IMR-90 (cell line): ENCODE data around the gene SH3GL2. TPM values are rescaled to one million over a fixed set of nuclear protein-coding genes. Genes with fewer than 3 reads are reported as not detected.
A peak's percentile ranks its signal among the peaks of the same experiment; 100 is the strongest.

Experiments
- ATAC-seq: fragments of 200-7000 bp; cut with Tn5 transposase; 2 replicates; pipeline ENCODE4 v1.9.1; 2020; ENCODE audit warnings: low read depth, mild to moderate bottlenecking, moderate library complexity
- BruUV-seq: library from RNA; stranded (reverse); fragments of 400-500 nt; replicated peaks from 2 replicates; lab custom pipeline; 2021; lab: Mats Ljungman, UMichigan
- CTCF ChIA-PET: fragments of 300-600 bp; formaldehyde crosslinking; extraction: SDS; loops from one replicate; lab custom pipeline; 2021; ENCODE audit warnings: antibody characterized with exemption; lab: Yijun Ruan, JAX
- POLR2A ChIA-PET: fragments of 300-600 bp; sonication (Branson Sonifier 250); formaldehyde crosslinking; loops from one replicate; lab custom pipeline; 2022; ENCODE audit warnings: antibody characterized with exemption; ENCODE audit not compliant: unreplicated experiment; lab: Charles Lee
- DNase-seq: peaks from one replicate; pipeline ENCODE4 v3.0.0; 2013
- H2AFZ ChIP-seq: replicated peaks from 2 replicates; pipeline ENCODE3; 2013; ENCODE audit warnings: low read length, mild to moderate bottlenecking; ENCODE audit not compliant: poor library complexity
- H2AK5ac ChIP-seq: 2 replicates; pipeline ENCODE4 v1.6.1; 2013; ENCODE audit warnings: low read depth, low read length, inconsistent platforms
- H2AK9ac ChIP-seq: replicated peaks from 2 replicates; pipeline ENCODE3; 2013; ENCODE audit warnings: mild to moderate bottlenecking, low read depth, low read length, moderate library complexity; ENCODE audit not compliant: poor library complexity
- H2BK120ac ChIP-seq: 2 replicates; pipeline ENCODE4 v1.6.1; 2013; ENCODE audit warnings: low read depth, low read length, inconsistent platforms
- H2BK15ac ChIP-seq: 3 replicates; pipeline ENCODE4 v1.6.1; 2013; ENCODE audit warnings: low read depth, low read length, inconsistent platforms
- H2BK20ac ChIP-seq: 2 replicates; pipeline ENCODE4 v1.6.1; 2013; ENCODE audit warnings: low read depth, mild to moderate bottlenecking, inconsistent platforms, low read length, moderate library complexity
- H2BK5ac ChIP-seq: 2 replicates; pipeline ENCODE4 v1.6.1; 2013; ENCODE audit warnings: mild to moderate bottlenecking, low read depth, low read length, inconsistent platforms; ENCODE audit not compliant: poor library complexity, severe bottlenecking
- H3K14ac ChIP-seq: replicated peaks from 2 replicates; pipeline ENCODE4 v1.6.1; 2013; ENCODE audit warnings: low read depth, low read length, inconsistent platforms
- H3K18ac ChIP-seq: 2 replicates; pipeline ENCODE4 v1.6.1; 2013; ENCODE audit warnings: low read depth, low read length, control low read depth
- H3K23ac ChIP-seq: 2 replicates; pipeline ENCODE4 v1.6.1; 2013; ENCODE audit warnings: low read depth, low read length, inconsistent platforms
- H3K27ac ChIP-seq: 2 replicates; pipeline ENCODE4 v1.5.1; 2013; ENCODE audit warnings: mild to moderate bottlenecking, control low read depth, low read length; ENCODE audit not compliant: insufficient read depth
- H3K27me3 ChIP-seq: 2 replicates; pipeline ENCODE4 v1.6.1; 2013; ENCODE audit warnings: low read length; ENCODE audit not compliant: control insufficient read depth, insufficient read depth
- H3K36me3 ChIP-seq: 2 replicates; pipeline ENCODE4 v1.6.1; 2013; ENCODE audit warnings: low read length, mixed read lengths; ENCODE audit not compliant: control insufficient read depth, insufficient read depth
- H3K4ac ChIP-seq: 2 replicates; pipeline ENCODE4 v1.6.1; 2013; ENCODE audit warnings: low read depth, low read length, inconsistent platforms
- H3K4me1 ChIP-seq: 2 replicates; pipeline ENCODE4 v1.6.1; 2013; ENCODE audit warnings: low read length, mixed read lengths; ENCODE audit not compliant: control insufficient read depth, insufficient read depth
- H3K4me2 ChIP-seq: 2 replicates; pipeline ENCODE4 v1.6.1; 2013; ENCODE audit warnings: low read depth, mild to moderate bottlenecking, control low read depth, low read length, moderate library complexity
- H3K4me3 ChIP-seq: 2 replicates; pipeline ENCODE4 v1.5.1; 2013; ENCODE audit warnings: low read depth, mild to moderate bottlenecking, control low read depth, low read length, moderate library complexity; ENCODE audit not compliant: insufficient read depth
- H3K56ac ChIP-seq: 2 replicates; pipeline ENCODE4 v1.6.1; 2013; ENCODE audit warnings: low read length, inconsistent platforms; ENCODE audit not compliant: insufficient read depth; ENCODE audit errors: extremely low read depth
- H3K79me1 ChIP-seq, 2 experiments: 2 replicates each; pipeline ENCODE4 v1.6.1; 2013; ENCODE audit warnings: low read length in 2 of 2, inconsistent platforms in 1 of 2, low read depth in 1 of 2
- H3K9ac ChIP-seq: 2 replicates; pipeline ENCODE4 v1.6.1; 2013; ENCODE audit warnings: low read depth, low read length, control low read depth
- H3K9me1 ChIP-seq: 2 replicates; pipeline ENCODE4 v1.6.1; 2013; ENCODE audit warnings: low read length, inconsistent platforms; ENCODE audit not compliant: insufficient read depth
- H3K9me3 ChIP-seq: 2 replicates; pipeline ENCODE4 v1.6.1; 2013; ENCODE audit warnings: low read length; ENCODE audit not compliant: control insufficient read depth, insufficient read depth
- H4K20me1 ChIP-seq: 2 replicates; pipeline ENCODE4 v1.6.1; 2013; ENCODE audit warnings: low read length, inconsistent platforms; ENCODE audit not compliant: insufficient read depth
- H4K5ac ChIP-seq: 2 replicates; pipeline ENCODE4 v1.6.1; 2013; ENCODE audit warnings: mild to moderate bottlenecking, low read depth, low read length, control low read depth
- H4K8ac ChIP-seq, 2 experiments: 2 replicates each; pipeline ENCODE4 v1.6.1; 2013; ENCODE audit warnings: low read depth in 2 of 2, low read length in 2 of 2, control low read depth in 1 of 2, inconsistent platforms in 1 of 2
- H4K91ac ChIP-seq: 2 replicates; pipeline ENCODE4 v1.6.1; 2013; ENCODE audit warnings: low read depth, low read length, inconsistent platforms; ENCODE audit not compliant: insufficient read depth
- BHLHE40 ChIP-seq: fragments of 150-350 bp; IDR thresholded peaks from 2 replicates; pipeline ENCODE4 v1.6.1; 2016; ENCODE audit warnings: mild to moderate bottlenecking, low read depth, low read length
- CEBPB ChIP-seq: IDR thresholded peaks from 2 replicates; pipeline ENCODE4 v1.6.1; 2012; ENCODE audit warnings: low read depth, low read length, improper control_type of control experiment
- CHD1 ChIP-seq: IDR thresholded peaks from 2 replicates; pipeline ENCODE4 v1.6.1; 2012; ENCODE audit warnings: low read depth, low read length, improper control_type of control experiment
- CTCF ChIP-seq: conservative IDR thresholded peaks from 2 replicates; pipeline ENCODE4 v1.5.1; 2012; ENCODE audit warnings: mild to moderate bottlenecking, low read depth, low read length, improper control_type of control experiment
- ELK1 ChIP-seq: fragments of 150-350 bp; IDR thresholded peaks from 2 replicates; pipeline ENCODE4 v1.6.1; 2016; ENCODE audit warnings: low read depth, mild to moderate bottlenecking, low read length, moderate library complexity, borderline replicate concordance
- FOS ChIP-seq: fragments of 150-350 bp; IDR thresholded peaks from 2 replicates; pipeline ENCODE4 v1.6.1; 2016; ENCODE audit warnings: low read depth, low read length
- MAFK ChIP-seq: IDR thresholded peaks from 2 replicates; pipeline ENCODE4 v1.6.1; 2012; ENCODE audit warnings: low read depth, low read length, improper control_type of control experiment
- MAZ ChIP-seq: IDR thresholded peaks from 2 replicates; pipeline ENCODE4 v1.6.1; 2012; ENCODE audit warnings: low read depth, mild to moderate bottlenecking, low read length, improper control_type of control experiment, moderate library complexity, borderline replicate concordance
- MXI1 ChIP-seq: IDR thresholded peaks from 2 replicates; pipeline ENCODE4 v1.6.1; 2012; ENCODE audit warnings: low read depth, mild to moderate bottlenecking, low read length, moderate library complexity, borderline replicate concordance
- NFE2L2 ChIP-seq: fragments of 150-350 bp; IDR thresholded peaks from 2 replicates; pipeline ENCODE4 v1.6.1; 2016; ENCODE audit warnings: low read depth, mild to moderate bottlenecking, low read length
- POLR2A ChIP-seq: IDR thresholded peaks from 2 replicates; pipeline ENCODE4 v1.6.1; 2012; ENCODE audit warnings: mild to moderate bottlenecking, low read depth, low read length
- RAD21 ChIP-seq: IDR thresholded peaks from 2 replicates; pipeline ENCODE4 v1.6.1; 2012; ENCODE audit warnings: low read length, improper control_type of control experiment
- RCOR1 ChIP-seq: IDR thresholded peaks from 2 replicates; pipeline ENCODE4 v1.6.1; 2012; ENCODE audit warnings: mild to moderate bottlenecking, low read length, improper control_type of control experiment; ENCODE audit not compliant: insufficient replicate concordance
- RFX5 ChIP-seq: IDR thresholded peaks from 2 replicates; pipeline ENCODE4 v1.8.0; 2012; ENCODE audit warnings: low read depth, mild to moderate bottlenecking, low read length, moderate library complexity
- SMC3 ChIP-seq: fragments of 150-350 bp; IDR thresholded peaks from 2 replicates; pipeline ENCODE4 v1.6.1; 2016; ENCODE audit warnings: low read depth, mild to moderate bottlenecking, antibody characterized with exemption, low read length, moderate library complexity
- USF2 ChIP-seq: fragments of 150-350 bp; IDR thresholded peaks from 2 replicates; pipeline ENCODE4 v1.6.1; 2017; ENCODE audit warnings: mild to moderate bottlenecking, antibody characterized with exemption, low read length, low read depth
- WGBS, 2 experiments: methylation state at CpG; one replicate each; pipeline versions ENCODE4 v1.1.5 to v1.1.7; 2013; ENCODE audit warnings: missing lambda C conversion rate in 2 of 2; ENCODE audit not compliant: insufficient read length in 1 of 2; ENCODE audit errors: extremely low coverage in 2 of 2; 5-methylcytosine and 5-hydroxymethylcytosine counted together
- dilution Hi-C: fragments of 300-500 bp; cut with HindIII; formaldehyde crosslinking; loops from one replicate; pipeline ENCODE4 v1.14.3; 2018; ENCODE audit warnings: low sequenced_read_pairs; ENCODE audit not compliant: unreplicated experiment
- in situ Hi-C: fragments of 300-500 bp; cut with MboI; formaldehyde crosslinking; loops from 3 replicates; pipeline ENCODE4 v1.14.3; 2019; ENCODE audit warnings: low sequenced_read_pairs, inconsistent platforms, mixed read lengths
- intact Hi-C: fragments of 100-400 bp; cut with micrococcal nuclease; formaldehyde crosslinking; loops from 2 replicates; pipeline ENCODE4 v1.10.0; 2022
- polyA plus RNA-seq, 3 experiments: library from polyadenylated mRNA; depleted of rRNA; stranded (reverse); fragments of >200 nt; gene quantifications; 2 replicates each; pipeline ENCODE4 v1.2.3, GENCODE V29; 2012; ENCODE audit warnings: low replicate concordance in 1 of 3
- total RNA-seq: library from RNA; depleted of rRNA; stranded (reverse); fragments of >200 nt; gene quantifications from 2 replicates; pipeline ENCODE4 v1.2.3, GENCODE V29; 2012

Gene SH3GL2
- total and polyA plus RNA-seq, 2 of the 4 experiments (the other 2 are of a cell fraction), result under 0.01 to 0.05 TPM

- H3K56ac ChIP-seq, result no peak overlapping the region
- in situ Hi-C loops, result no loop called here
- no peak overlapping the region for H4K8ac ChIP-seq
- dilution Hi-C loops, result loop anchor here (25.0 kb wide), 1 partner anchor 262 kb away; no protein-coding TSS in a partner anchor
- no peak overlapping the region for H4K5ac ChIP-seq
- no peak overlapping the region for H3K27ac ChIP-seq
- intact Hi-C loops, result no loop called here
- no peak overlapping the region for H2AFZ ChIP-seq
- no peak overlapping the region for H2AK9ac ChIP-seq
- no peak overlapping the region for H3K4ac ChIP-seq
- TF ChIP-seq MAZ (no peak), NFE2L2 (no peak), CTCF (no peak), MXI1 (no peak), MAFK (no peak), POLR2A (no peak), CEBPB (no peak), BHLHE40 (no peak), SMC3 (no peak), RFX5 (no peak), RAD21 (no peak), ELK1 (no peak), USF2 (no peak), RCOR1 (no peak), CHD1 (no peak), FOS (no peak)
- H2BK5ac ChIP-seq, result no peak overlapping the region
- DNase-seq, result peak; percentile 20
- no peak overlapping the region for H2AK5ac ChIP-seq
- H3K4me1 ChIP-seq, result no peaks in the 10 kb centered on the region
- no peaks in the 10 kb centered on the region for H3K9me3 ChIP-seq
- no peak overlapping the region for H3K18ac ChIP-seq
- no peaks in the 10 kb centered on the region for H3K79me1 ChIP-seq
- no peak overlapping the region for H2BK15ac ChIP-seq
- no peak overlapping the region for H3K9ac ChIP-seq
- no CpG with 5 or more reads among the region's 2 CpGs for WGBS, 2 experiments
- ChIA-PET CTCF (interaction anchor here (0.6 kb wide), 1 partner anchor 10 kb away, joined by 4 read pairs; no protein-coding TSS in a partner anchor), POLR2A (no interaction called here)
- H2BK120ac ChIP-seq, result no peak overlapping the region
- H3K14ac ChIP-seq, result no peak overlapping the region
- ATAC-seq, result no peak
- H3K23ac ChIP-seq, result no peak overlapping the region
- H3K9me1 ChIP-seq, result no peaks in the 10 kb centered on the region
- peaks cover 4% of the 10 kb centered on the region for H3K27me3 ChIP-seq
- BruUV-seq, result no TSS peak
- no peak overlapping the region for H2BK20ac ChIP-seq
- H3K36me3 ChIP-seq, result no peaks in the 10 kb centered on the region
- H4K20me1 ChIP-seq, result no peaks in the 10 kb centered on the region
- no peak overlapping the region for H3K4me3 ChIP-seq
- no peak overlapping the region for H3K4me2 ChIP-seq
- no peak overlapping the region for H4K91ac ChIP-seq
Measured at GRCh38 chr9:17799369-17799768, 220.5 kb downstream of the SH3GL2 start.
